CD4-positive, alpha-beta T cell treated with Interleukin-21 for 1 hour (primary cell): Measurements from ENCODE around the gene GPR137B.

Source experiments
- DNase-seq: peaks from one replicate; pipeline ENCODE4 v3.0.0-alpha.2; 2020

Gene GPR137B

DNA sequence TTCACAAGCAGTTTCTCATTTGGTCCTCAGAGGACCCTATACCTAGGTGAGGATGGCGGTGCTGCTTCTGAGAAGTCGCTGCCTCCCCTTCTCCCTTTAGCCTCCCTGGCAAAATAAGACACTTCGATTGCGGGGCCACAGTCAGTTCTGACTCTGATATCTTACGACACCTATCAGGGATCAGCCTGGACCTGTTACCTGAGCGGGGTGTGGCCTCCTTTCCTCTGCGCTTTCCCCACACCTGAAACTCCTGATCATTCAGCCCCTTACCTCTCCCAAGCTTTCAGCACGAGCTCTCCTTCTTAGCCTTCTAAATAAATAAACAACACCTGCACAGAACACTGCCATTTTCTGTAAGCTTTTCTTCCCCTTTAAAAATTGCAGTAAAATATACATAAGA, 24.6 kb upstream of the GPR137B start:
- no peak for DNase-seq

DNA sequence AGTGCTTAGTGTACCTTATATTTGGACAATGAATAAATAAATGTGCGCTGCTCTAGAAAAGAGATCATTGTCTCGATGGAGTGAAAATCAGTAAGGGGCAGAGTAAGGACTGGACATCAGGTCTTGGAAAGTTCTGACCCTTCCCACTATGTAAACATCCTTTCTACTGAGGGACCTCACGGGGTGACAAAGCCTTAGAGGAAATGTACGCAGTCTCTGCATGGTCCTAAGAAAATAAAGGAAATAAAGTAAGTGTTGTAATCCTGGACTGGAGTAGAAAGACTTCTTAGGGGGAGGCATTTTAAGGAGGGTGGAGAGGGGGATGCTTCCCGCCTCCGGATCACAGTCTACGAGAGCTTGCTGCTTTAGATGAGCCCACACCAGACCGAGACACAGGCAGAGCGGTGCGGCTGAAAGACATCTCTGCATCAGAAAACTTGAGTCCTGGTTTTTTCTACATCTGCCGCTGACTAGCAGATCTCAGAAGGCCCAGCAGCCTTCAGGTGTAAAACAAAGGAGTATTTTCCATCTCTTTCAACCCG, 22.3 kb upstream of the GPR137B start:
- no peak for DNase-seq

DNA sequence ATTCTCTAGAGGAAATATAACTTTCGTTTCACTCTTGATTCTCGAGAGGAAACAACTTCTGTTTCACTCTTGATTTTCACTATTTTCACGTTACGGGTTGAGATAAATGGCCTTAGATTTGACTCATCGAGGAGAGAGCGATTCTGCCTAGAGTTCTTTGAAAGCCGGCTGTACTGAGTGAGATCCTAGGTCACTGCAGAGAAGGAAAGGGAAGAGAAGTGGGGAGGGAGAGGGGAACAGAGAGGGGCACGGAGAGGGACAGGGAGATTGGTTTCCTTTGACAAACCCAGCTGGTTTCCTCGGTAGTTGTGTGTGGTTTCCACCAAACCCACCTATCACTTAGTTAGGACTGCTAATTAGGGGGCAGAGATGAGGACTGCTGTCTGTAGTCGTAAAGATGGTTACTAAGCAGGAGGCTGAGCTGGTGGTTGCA, 21.6 kb upstream of the GPR137B start:
- peak; percentile 11 for DNase-seq

DNA sequence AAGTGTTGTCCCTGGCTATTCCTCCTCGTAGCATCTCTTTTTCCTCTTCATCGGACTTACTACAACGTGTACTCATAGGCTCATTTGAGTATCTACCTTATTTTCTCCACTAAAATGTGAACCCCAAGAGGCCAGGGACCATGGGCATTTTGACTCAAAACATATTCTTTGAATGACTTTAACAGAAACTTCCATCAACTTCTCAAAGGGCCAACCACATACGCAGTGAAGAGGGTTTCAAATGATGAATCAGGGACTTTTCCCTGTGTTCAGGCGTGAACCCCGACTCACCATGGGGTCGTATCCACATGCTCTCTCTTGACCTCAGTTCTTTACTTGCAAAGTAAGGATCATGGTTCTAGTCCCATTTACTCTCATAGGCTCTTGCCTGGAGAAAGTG, 20.2 kb upstream of the GPR137B start:
- DNase-seq = no peak

DNA sequence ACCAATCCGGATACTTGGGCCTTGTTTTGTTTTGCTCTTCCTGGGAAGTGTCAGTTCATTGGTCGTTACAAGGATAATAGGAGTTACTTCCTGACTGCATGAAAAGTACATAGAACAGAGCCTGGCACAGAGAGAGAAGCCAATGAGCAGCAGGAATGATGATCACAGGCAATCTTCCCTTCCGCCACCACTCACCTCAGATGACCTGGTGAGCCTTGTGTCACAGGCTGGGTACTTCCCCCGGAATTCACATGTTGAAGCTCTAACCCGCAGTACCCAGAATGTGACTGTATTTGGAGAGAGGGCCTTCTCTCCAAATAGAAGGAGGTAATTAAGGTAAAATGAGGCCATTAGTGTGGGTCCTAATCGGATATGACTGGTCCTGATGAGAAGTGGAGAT, 18.8 kb upstream of the GPR137B start:
- DNase-seq = no peak

DNA sequence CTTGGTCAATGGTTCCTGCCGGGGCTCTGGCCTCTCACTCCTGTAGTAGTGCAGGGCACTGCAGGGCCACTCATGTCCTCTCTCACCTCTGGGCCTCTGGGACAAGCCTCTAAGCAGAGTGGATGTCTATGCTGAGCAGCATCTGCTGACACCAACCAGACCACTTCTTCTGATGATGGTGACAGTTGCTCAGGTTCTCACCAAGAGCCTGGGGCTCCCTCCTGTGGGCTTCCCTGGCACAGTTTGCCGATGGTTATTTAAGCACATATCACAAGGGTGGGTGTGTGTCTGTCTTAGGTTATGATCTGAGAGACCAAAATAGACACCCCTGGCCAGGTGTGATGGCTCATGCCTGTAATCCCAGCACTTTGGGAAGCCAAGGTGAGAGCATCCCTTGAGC, 17.4 kb upstream of the GPR137B start:
- no peak for DNase-seq

DNA sequence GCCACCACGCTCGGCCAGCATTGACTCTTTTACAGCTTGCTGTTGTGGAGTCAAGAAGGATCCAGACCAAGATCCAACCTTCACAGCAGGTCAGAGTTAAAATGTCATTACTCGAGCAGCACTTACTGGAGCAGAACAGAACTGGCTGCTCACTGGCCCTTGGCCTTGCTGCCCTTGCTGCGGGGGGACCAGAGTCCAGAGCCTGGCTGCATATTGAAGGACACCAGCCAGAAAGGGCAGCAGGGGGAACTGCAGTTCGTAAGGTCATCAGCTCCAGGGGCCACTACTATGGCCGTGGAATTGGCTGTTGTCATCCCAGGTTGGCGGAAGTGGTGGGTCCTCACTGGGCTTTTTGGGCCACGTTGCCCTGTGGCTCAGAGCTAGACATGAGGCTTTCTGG, 15.3 kb upstream of the GPR137B start:
- DNase-seq = no peak

DNA sequence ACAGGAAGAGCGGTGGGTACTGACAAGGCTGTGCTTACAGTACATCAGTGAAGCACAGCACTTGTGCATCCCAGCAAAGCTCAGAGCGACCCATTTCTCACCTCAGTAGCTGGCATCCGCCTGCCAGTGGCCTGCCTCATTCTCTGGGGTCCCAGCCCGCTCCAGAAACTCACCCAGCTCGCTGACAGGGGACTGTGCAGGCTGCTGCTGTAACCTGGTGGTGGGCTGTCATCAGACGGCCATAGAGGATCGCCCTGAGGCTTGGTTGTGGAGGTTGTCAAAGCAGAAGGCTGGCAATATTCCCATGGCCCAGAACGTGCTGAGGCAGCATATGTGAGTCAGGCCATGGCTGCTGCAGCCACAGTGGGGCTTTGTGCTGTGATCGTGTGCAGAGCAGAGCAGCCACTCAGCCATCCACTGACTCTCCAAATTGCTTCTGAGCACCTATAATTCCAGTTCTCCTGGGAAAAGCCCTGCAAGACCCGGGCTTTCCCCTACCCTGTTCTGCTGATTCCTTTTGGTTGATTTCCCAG, 13.6 kb upstream of the GPR137B start:
- DNase-seq = no peak

DNA sequence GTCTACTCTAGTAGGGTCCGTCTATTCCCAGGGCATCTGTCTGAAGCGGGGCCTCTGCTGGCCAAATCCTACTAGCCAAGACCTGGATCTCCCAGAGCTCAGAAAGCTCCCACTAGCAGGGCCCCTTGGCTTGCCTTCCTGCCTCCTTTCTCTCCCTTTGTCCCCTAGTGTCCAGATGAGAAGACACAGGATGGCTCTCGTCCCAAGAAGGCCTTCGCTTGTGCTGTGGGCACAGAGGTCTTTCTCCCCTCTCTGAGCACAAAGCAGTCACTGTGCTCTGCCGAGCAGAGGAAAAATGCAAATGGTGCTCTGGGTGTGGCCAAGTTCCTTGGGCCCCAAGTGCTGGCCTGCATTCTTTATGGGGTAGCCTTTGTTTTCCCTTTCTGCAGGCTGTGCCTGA, 13.0 kb upstream of the GPR137B start:
- DNase-seq = no peak

DNA sequence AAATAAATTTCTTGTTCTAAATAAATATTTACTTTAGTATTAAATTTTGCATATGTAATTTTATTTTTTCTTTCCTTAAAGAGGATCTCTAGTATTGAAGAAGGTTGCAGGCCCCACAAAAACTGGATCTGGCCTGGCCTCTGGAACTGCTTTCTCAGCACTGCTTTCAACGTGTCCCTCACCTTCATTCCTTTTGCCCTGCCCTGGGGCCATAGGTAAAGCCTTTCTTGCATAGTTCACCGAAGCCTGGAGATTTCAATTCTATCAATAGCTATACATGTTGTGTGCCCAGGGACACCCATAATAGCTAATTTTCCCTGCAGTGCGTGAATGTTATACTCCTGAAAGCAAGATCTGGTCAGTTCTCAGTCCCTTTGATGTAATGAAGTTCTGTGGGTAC, 12.0 kb upstream of the GPR137B start:
- DNase-seq = no peak

DNA sequence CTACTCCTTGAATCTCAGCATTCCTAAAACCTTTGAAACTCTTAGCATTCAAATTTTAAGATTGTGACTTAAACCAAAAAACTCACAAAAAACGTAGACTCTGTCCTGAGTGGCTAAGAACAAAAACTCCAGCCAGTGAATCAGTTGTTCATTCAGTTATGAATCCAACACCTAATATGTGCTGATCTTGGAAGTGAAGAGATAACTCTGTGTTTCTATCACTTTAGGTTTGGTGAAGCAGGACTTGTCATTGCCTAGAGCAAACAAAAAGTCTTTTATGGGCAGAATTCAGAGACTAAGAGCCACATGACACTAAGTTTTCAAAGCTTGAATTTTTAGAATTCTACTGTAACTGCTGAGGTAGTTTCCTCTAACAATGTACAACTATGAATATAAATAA, 10.4 kb upstream of the GPR137B start:
- no peak for DNase-seq

DNA sequence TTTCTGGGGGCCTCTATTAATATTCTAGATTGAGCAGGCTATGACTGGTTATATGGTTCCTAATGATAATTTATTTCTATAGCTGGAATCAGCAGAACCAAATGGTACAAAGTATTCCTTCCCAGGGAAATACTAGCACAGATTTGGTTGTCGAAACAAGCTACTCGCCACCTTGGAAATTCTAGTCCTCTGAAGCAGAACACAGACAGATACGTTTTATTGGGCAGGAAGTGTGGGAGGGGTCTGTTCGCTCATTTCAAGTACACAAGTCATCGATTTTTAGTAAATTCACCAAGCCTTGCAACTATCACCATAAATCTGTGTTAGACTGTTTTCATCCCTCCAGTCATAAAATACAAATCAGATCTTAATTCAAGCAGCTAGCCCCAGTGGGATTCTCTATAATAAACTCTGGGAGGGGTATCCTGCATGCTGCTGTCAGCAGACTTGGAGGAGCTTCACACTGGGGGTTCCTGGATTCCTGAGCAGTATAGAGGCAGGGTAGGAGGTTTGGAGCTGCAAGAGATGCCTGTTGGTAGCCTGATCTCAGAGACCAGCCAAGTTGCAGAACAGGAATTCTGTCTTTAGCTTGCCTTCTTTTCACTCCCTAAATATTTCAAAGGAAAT, 9.8 kb upstream of the GPR137B start:
- DNase-seq = no peak

DNA sequence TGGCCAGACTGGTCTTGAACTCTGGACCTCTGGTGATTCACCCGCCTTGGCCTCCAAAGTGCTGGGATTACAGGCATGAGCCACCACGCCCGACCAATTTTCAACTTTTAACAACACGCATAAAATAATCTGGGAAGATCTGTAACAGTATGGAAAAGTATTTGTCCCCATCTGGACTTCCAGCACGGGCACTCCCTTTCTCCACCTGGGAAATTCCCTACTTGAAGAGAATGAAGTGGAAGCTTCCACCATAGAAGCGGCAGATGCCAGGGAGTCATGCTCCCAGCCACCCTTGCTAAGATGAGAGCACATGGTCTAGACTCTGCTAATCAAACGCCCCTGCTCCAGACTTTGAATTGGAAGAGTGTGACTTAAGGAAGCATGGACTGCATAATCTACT, 9.0 kb upstream of the GPR137B start:
- no peak for DNase-seq

DNA sequence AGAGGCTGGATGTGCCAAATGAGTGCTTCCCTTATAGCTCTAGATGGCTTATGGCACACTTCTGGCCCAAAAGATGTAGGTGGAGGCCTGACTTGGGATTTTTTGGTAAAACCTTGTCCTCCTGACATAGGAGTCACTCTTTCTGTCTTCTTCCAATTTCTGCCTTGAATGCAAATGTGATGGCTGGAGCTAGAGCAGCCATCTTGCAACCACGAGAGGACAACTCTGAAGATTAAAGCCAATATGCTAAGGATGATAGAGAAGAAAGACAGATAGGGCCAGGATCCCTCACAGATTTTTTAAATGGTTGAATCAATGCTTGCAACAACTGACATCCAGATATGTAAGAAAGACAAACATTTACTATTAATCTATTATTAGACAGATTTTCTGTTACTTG, 8.5 kb upstream of the GPR137B start:
- DNase-seq = no peak

DNA sequence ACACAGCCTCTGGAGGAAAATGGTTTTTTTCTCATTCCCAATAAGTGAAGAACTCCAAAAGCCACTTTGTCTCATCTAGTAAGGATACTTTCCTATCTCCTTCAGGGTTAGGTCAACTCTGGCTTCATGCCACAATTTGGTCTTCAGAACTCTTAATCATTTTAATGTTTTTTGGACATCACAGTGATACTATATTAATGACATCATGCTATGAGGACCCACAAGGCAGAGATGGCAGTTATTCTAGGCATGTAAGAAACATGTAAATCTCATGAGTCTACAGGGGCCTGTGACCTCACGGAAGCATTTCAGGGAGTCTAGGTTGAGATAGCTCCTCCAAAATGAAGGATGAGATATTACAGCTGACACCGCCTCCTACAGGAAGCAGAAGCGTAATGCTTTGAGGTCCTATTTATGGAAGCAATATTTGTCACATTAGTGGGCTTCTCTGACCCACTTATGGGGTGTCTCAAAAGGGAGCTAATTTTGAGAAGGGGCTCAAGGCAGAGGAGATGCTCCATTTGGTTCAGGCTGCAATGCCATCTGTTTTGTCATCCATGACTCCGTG, 5.0 kb upstream of the GPR137B start:
- no peak for DNase-seq

DNA sequence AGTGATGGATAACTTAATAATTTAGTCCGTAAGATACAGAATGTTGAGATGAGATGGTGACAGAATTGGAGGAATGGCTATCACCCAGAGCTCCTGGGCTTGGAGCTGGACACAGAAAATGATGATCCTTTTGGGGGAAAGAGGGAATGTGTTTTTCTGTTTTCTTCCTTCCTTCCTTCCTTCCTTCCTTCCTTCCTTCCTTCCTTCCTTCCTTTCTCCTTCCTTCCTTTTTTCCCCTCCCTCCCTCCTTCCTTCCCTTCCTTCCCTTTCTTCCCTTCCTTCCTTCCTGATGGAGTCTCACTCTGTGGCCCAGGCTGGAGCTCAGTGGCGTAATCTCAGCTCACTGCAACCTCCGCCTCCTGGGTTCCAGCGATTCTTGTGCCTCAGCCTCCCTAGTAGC, 2.8 kb upstream of the GPR137B start:
- no peak for DNase-seq

DNA sequence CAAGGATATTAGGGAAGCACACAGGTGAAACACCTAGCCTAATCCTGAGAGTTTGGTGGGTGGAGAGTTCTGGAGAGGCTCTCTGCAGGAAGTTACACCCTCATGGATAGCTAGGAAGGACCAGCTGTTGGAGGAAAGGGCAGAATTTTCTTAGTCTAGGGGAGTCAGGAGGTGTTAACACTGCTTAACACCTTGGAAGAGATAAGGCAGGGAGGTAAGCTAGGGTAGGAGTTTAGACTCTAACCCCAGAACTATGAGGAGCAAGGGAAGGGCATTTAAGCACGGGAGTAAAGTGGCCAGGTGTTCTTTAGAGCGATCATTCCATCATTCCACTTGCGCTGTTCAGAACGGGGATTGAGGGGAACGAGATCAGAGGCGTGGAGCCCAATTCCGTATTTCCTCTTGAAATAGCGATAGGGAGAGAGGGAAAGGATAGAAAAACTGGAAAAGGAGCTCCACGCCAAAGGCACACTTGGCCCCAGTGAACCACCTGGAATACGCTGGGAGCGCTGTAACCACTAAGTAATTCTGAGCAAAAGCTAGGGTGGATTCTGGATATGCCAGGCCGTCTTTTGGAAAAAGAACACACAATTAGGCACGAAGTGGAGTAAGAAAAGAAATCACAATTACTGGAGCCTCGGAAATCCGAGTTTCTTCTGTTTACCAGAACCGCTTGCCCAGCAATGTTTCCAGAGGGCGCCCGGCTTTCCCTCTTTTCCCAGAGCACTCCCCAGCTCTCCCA, 1.5 kb upstream of the GPR137B start:
- no peak for DNase-seq

DNA sequence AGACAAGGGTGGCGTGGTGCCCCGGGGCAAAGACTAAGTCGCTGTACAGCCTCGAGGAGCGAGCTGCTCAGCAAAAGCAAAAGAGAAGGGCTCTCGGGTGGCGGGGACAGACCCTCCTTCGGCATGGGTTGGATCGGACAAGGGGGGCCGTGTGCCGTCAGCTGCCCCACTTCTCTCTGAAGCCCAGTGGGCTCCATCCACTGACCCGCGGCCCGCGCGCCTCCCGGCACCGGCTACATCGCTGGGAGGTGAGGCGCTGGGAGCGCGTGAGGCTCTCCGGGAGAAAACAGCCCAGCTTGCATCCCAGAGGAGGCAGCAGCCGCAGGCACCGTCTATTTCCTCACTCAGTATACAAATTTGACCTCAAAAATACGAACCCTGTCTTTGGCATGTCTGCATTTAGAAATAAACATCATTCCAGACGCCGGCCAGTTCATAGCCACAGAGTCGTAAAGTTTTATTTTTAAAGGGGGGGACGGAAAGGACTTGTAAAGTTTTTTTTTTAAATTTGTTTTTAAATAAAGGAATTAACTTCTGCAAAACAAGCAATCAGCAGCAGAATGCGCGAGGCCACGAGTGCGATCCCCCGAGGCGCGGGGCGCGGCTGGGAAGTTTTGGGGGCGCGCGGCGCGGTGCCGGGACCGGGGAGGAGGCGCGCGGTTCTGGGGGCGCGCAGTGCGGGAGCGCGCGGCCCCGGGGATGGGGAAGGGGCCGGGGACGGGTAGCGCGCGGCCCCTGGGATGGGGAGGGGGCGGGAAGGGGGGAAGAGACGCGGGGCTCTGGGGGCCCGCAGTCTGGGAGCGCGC, 689 bp upstream of the GPR137B start:
- peak; percentile 18 for DNase-seq

DNA sequence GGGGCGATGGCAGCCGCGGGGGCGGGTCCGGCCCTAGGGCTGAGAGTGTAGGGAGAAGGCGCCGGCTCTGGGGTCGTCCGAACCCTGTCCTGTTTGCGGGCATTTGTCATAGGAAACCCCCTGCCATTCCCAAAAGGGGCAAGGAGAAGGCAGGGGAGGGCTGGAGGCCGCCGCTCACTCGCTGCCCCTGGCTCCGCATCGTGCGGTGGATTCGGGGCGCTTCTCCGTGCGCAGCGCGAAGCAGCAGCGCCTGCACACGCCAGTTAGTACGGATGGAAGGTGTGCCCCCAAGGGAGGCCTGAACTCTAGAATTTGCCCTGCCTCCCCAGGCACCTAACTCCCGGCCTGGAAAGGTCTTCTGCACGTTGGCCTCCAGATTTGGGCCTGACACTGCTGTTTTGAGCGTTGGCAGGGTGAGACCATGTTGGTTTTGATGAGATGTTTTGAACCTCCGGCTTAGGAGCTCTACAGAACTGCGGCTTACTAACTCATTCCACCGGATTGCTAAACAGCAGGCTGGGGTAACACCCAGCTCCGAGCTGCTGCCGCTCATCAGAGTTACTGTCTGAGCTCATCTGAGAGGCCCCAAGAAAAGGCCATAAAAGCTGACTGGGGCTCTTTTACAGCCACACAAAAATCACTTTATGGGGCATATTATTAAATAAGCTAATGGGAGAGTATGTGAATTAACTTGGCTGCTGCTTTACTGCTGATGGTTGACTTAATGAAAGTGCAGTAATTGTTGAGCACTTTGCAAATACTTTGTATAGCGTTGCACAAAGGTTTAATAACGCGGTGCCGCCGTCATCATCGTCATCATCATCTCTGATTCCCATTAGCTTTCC, 987 bp downstream of the GPR137B start:
- DNase-seq = no peak

DNA sequence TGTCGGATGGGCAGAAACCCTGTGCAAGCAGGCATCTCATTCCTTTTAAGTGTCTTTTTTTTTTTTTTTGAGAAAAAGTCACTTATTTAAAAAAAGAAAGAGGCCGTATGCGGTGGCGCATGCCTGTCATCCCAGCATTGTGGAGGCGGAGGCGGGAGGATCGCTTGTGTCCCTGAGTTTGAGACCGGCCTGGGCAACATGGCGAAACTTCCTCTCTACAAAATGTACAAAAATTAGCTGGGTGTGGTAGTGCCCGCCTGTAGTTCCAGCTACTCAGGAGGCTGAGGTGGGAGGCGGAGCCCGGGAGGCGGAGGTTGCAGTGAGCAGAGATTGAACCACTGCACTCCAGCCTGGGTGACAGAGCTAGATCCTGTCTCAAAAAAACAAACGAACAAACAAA, 1.7 kb downstream of the GPR137B start:
- no peak for DNase-seq

DNA sequence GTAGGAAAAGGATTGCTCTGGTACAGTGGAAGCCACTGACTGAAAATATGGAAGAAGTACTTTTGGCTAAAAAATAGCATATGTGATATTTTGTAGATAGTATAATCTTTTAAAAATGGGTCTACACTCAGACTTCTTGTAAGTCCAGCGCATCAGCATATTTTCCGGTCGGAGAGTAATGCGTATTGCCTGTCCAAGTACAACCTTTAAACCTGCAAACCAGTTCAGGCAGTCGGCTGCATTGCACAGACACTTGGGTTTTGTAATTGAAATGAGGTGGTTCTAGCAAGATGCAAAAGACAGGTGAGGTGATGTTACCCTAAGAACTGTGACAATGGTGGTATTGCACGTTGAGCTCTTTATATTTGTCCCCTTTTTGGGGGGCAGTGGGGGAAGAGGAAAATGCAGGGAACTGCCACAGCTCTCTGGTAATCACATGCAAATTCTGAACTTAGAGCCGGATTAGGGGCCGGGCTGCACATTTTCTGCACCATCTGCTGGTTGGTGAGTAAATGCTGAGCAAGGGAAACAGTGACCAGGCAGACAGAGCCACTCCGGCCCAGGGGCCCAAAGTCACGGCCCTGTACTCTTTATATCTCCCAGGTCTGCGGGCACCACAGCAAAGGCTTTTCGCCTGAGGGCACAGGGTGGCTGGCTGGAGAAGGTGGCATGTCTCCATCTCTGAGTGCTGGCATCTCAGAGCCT, 2.3 kb downstream of the GPR137B start:
- no peak for DNase-seq

DNA sequence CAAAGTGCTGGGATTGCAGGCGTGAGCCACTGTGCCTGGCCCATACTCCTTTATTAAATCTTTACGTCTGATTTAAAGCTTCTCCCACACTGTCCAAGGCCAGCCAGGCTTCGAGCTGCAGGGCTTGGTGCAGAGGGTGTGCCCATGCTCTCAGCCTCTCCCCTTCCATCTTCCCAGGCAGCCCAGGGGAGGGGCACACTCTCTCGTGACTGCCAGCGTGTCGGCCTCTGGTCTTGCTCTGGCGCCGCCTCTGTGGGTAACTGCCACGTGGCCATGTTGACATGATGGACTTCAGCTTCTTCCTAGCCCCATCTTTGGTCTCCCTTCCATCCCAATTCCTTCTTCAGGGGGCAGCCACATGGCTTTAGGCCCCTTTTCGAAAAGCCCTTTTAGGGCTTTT, 4.7 kb downstream of the GPR137B start:
- DNase-seq = no peak
